GM12878 (cell line): Measurements from ENCODE around the gene COL15A1. TPM values are rescaled to one million over a fixed set of nuclear protein-coding genes. Genes with fewer than 3 reads are reported as not detected.
A peak's percentile ranks its signal among the peaks of the same experiment; 100 is the strongest.

Experiments
- BHLHE40 ChIP-seq, 2 experiments: fragments of 450-650 bp in 1 of 2; IDR thresholded peaks; 2 replicates each; pipeline ENCODE4 v1.6.1; 2011 to 2017; ENCODE audit warnings: low read depth in 2 of 2, borderline replicate concordance in 1 of 2, improper control_type of control experiment in 1 of 2, low read length in 1 of 2, mild to moderate bottlenecking in 1 of 2
- CHD4 ChIP-seq: fragments of 200-600 bp; sonication (generic); IDR thresholded peaks from 2 replicates; pipeline ENCODE4 v1.6.1; 2016; ENCODE audit warnings: mild to moderate bottlenecking
- EP300 ChIP-seq, 2 experiments: fragments of 150-350 bp in 1 of 2; IDR thresholded peaks; 2 replicates each; pipeline ENCODE4 v1.6.1; 2011 to 2012; ENCODE audit warnings: low read depth in 2 of 2, low read length in 2 of 2, borderline replicate concordance in 1 of 2, improper control_type of control experiment in 1 of 2, inconsistent platforms in 1 of 2; ENCODE audit not compliant: control insufficient read depth in 1 of 2
- NFIC ChIP-seq: IDR thresholded peaks from 2 replicates; pipeline ENCODE4 v1.6.1; 2012; ENCODE audit warnings: low read depth, mild to moderate bottlenecking, inconsistent platforms, low read length, moderate library complexity
- SIN3A ChIP-seq: IDR thresholded peaks from 2 replicates; pipeline ENCODE4 v1.6.1; 2012; ENCODE audit warnings: low read depth, low read length, improper control_type of control experiment
- TCF7 ChIP-seq: IDR thresholded peaks from 2 replicates; pipeline ENCODE4 v1.6.1; 2014; ENCODE audit warnings: antibody characterized with exemption, borderline replicate concordance
- YBX1 ChIP-seq: fragments of 450-650 bp; IDR thresholded peaks from 2 replicates; pipeline ENCODE4 v1.6.1; 2016; ENCODE audit warnings: antibody characterized with exemption
- ZSCAN29 ChIP-seq: fragments of 450-650 bp; IDR thresholded peaks from 2 replicates; pipeline ENCODE4 v1.6.1; 2017; ENCODE audit warnings: mild to moderate bottlenecking, moderate library complexity
- polyA plus RNA-seq, 11 experiments: library from polyadenylated mRNA; depleted of rRNA in 4 of 11; unstranded in 6 of 11; stranded (reverse) in 5 of 11; fragments of >200 nt; fragmentation: Nextera tagmentation in 4 of 11; fragmentation: Illumina TruSeq in 1 of 11; extraction: Ambion mirVana in 4 of 11; extraction: Trizol in 1 of 11; gene quantifications; 1 replicate in 1 of 11; 2 replicates in 10 of 11; pipeline versions ENCODE4 v1.2.1 to v1.2.3, GENCODE V29; 2011 to 2016; ENCODE audit warnings: inconsistent platforms in 2 of 11, missing spikeins in 2 of 11, low read depth in 1 of 11
- total RNA-seq, 4 experiments: library from RNA; depleted of rRNA in 3 of 4; stranded (reverse); fragments of >200 nt in 3 of 4; fragmentation: Illumina TruSeq in 1 of 4; extraction: Trizol in 1 of 4; gene quantifications; 2 replicates each; pipeline versions ENCODE4 v1.2.1 to v1.2.3, GENCODE V29; 2013 to 2021
- TF ChIP-seq, protein P1 (sequence below): fragments of 450-650 bp; IDR thresholded peaks from 2 replicates; pipeline ENCODE4 v1.6.1; 2017; ENCODE audit warnings: low read depth, mild to moderate bottlenecking, moderate library complexity
- TF ChIP-seq, protein P2 (sequence below): IDR thresholded peaks from 2 replicates; pipeline ENCODE4 v1.6.1; 2011; ENCODE audit warnings: borderline replicate concordance, low read depth, mild to moderate bottlenecking, moderate library complexity, mixed read lengths, low read length; ENCODE audit not compliant: insufficient read depth; ENCODE audit errors: extremely low read length

Gene COL15A1
- total and polyA plus RNA-seq, 10 of the 15 experiments (the other 5 are each of a cell fraction or from before 2014, with no cell fraction given) = 0.01 to 0.28 (median 0.06) TPM; not detected in 2

- TF ChIP-seq, protein P1, sequence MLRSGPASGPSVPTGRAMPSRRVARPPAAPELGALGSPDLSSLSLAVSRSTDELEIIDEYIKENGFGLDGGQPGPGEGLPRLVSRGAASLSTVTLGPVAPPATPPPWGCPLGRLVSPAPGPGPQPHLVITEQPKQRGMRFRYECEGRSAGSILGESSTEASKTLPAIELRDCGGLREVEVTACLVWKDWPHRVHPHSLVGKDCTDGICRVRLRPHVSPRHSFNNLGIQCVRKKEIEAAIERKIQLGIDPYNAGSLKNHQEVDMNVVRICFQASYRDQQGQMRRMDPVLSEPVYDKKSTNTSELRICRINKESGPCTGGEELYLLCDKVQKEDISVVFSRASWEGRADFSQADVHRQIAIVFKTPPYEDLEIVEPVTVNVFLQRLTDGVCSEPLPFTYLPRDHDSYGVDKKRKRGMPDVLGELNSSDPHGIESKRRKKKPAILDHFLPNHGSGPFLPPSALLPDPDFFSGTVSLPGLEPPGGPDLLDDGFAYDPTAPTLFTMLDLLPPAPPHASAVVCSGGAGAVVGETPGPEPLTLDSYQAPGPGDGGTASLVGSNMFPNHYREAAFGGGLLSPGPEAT = 0 out of 2 replicates have a peak, but pooled peaks have one; percentile 11
- TF ChIP-seq YBX1 (no peak), BHLHE40 (IDR thresholded peaks at IDR 0.05; ENCODE audit: borderline replicate concordance in 1 of 2, low read depth in 2 of 2, low read length in 1 of 2) (peak in 1 of 2 experiments; percentile 5; a peak in 1 of 4 replicates), TCF7 (no peak), EP300 (IDR thresholded peaks at IDR 0.05; ENCODE audit: borderline replicate concordance in 1 of 2, control insufficient read depth in 1 of 2, low read depth in 2 of 2, low read length in 2 of 2) (no peak), NFIC (no peak), ZSCAN29 (no peak), CHD4 (no peak), SIN3A (no peak)
- TF ChIP-seq, protein P2, sequence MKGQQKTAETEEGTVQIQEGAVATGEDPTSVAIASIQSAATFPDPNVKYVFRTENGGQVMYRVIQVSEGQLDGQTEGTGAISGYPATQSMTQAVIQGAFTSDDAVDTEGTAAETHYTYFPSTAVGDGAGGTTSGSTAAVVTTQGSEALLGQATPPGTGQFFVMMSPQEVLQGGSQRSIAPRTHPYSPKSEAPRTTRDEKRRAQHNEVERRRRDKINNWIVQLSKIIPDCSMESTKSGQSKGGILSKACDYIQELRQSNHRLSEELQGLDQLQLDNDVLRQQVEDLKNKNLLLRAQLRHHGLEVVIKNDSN = no peak
Observed at GRCh38 chr9:99058964-99059921, 115.5 kb downstream of the COL15A1 start (continued).
